ENCODE data around the gene ITPK1.

The ITPK1 gene

DNA sequence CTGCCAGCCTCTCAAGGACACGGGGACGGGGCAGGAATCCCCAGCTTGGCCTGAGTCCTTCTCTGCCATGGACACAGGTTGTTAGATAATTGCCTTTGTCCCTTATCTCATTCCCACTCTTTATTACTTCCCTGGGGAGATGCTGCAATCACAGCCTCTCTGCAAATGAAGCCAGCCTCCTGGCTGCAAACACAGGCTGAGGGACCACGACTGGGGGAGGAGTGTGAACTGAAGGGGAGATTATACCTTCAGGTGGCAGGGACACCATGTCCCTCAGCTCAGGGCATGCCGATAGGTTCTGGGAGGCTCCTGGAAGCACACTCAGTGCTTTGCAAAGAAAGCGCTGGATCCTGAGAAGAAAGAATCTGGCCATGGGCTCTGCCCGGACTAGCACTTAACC is 208.9 kb downstream of the ITPK1 start:
- no peak for DNase-seq

DNA sequence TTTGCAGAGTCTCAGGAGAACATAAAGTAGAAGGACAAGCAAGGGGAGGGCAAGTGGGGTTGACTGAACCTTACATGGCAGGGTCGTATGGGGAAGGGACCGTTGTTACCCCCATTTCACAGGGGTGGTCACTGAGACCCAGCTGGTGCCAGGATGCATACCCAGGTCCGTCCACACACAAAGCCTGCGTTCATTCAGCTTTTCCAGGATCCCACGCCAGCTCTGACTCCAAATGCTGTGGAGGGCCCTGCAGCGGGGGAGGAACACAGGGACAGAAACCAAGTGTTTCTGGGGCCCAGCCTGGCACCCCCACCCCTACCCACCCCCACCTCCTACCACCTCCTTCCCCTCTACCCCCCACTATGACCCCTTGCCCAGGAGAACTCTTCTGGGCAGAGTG is 209.3 kb downstream of the ITPK1 start:
- DNase-seq = no peak

DNA sequence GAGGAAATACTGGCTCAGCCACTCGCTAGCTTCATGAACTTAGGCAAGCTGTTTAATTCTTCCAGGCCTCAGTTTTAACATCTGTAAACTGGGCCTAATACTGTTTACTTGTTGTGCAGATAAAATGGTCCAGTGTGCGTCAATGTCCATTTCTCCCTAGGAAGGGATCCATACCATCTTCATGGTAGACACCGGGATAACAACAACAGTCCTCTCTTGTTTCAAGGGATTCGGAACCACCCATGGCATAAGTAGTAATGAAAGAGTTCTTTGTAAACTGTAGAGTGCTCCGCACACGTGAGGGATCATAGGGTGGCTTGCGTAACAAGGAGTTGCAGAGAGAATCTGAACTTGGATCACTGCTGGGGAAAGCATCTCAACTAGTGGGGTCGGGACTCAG is 210.1 kb downstream of the ITPK1 start:
- no peak for DNase-seq

DNA sequence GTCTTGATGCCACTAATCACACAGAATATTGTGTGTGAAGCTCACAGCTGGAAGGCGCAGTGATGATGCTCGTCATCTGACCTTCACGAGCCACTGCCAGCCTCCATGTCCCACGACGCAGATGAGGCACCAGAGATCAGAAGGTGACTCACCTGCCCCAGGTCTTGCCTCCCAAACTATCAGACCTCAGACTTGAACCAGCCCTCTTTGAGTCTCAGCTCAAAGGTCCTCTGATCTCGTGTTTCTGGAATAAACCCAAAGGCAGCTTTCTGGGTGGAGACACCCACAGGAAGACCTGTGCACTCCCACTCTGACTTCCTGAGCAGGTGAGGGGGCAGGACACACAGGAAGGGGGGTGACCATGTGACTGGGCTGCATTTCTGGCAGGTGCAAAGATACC is 212.4 kb downstream of the ITPK1 start:
- no peak for DNase-seq

DNA sequence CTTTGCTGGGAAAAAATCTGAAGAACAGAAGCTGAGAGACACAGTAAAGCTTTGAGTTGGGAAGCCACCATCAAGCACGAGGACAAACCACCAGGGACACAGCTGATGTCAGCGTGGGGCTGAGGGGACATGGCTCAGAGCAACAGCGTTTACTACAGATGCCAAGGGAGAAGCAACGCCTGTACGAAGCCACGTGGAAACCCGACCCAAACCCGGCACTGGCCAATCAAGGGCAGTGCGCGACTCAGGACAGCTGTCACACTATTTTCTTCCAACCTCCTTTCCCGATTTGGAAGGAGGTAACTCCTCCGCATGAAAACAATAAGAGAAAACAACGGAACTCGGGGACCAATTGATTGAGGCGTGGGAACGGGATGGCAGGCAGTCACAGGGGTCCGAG is 213.0 kb downstream of the ITPK1 start:
- DNase-seq = no peak

DNA sequence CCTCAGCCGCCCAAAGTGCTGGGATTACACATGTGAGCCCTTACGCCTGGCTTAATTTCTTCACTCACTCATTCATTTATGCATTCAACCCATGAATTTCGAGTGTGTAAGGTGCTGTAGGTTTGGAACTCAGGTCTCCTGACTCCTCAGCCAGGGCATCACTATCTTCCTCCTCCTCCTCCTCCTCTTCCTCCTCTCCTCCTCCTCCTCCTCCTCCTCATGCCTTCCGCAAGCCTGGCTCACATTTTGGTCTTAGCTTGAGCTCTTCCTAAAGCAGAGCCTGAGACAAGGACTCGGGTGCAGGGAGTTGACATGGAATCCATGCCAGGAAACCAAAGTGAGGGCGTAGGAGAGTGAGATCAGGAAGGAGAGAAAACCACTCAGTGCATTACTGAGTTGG is 213.5 kb downstream of the ITPK1 start:
- DNase-seq = no peak

DNA sequence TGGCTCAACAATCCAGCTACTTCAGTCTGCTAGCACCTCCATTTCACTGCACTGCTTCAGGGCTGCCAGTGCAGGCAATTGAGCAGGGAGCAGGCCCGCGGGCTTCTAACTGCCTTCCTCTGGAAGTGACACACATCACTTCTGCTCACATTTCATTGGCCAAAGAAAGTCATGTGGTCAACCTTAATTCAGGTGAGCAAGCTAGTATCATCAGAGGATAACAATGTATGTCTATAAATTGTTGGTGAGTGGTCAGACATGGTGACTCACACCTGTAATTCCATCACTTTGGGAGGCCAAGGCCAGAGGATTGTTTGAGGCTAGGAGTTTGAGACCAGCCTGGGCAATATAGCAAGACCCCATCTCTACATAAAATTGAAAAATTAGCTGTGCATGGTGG is 215.1 kb downstream of the ITPK1 start:
- no peak for DNase-seq

DNA sequence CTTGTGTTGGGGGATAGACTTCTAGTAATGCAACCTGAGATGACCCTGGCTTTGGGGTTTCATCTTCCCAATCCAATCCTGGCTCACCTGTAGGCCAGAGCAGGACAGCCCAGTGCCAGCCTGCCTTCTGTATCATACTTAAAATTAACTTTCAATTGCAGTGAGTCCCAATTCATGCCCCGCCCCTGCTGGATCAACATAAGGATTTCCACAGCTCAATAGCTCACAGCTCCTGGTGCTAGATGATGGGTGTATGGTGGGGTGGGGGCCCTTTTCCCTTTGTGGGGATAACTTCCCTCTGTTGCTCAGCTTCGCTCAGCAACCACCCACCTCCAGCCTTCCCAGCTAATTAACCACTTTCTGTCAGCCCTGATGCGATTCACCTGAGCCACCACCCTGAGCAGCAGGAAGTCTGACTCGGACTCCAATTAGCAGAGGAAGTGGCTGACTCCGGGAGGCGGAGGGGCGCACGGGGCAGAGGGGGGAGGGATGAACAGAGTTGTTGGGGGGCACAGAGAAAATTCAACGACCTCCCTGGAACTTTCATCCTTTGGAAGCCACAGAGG is 217.1 kb downstream of the ITPK1 start:
- DNase-seq = no peak

GRCh38 chr14:92897922-92898565 is 217.7 kb downstream of the ITPK1 start:
- no peak for DNase-seq

- no peak for DNase-seq
Observed at GRCh38 chr14:92895352-92895878, 220.3 kb downstream of the ITPK1 start.

- DNase-seq = no peak
Observed at GRCh38 chr14:92892589-92892988, 223.1 kb downstream of the ITPK1 start.

DNA sequence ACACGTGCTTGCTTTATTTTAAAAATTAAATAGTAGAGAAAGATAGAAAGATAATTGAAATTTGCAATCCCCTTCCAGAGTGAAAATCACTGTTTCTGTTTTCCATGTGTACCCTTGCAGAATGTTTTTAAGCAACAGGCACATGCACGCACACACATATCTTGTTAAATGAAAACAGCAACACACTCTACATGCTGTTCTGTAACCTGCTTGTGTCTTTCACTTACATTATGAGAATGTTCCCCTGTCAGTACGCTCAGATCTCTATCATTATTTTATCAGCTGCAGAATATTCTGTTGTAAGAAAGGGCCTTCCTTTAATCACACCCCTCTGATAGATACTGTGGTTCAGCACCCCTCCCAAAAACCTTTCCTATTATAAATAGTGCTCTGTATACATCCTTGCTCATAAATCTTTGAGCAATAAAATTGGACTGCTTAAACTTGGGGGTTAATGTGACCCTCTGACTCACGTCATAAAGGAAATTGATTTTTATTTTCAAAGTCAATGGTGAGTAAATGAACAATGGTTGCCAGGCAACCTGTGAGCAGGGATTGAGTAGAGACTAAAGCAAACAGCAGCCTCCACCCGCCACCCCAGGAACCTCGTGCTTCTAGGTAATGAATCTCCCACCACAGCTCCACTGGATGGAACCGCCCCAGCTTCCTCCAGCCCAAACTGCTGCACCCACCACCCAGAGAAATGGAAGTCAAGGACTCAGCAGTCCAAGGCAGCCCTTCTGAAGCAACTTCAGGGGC is 224.7 kb downstream of the ITPK1 start:
- no peak for DNase-seq

- no peak for DNase-seq
Observed at GRCh38 chr14:92888896-92889295, 226.8 kb downstream of the ITPK1 start.

- DNase-seq = no peak
Observed at GRCh38 chr14:92887157-92887556, 228.6 kb downstream of the ITPK1 start.
